Right renal pelvis (tissue), 4 donors: ENCODE results near the gene ATXN7L3. TPM values are rescaled to one million over a fixed set of nuclear protein-coding genes. Genes with fewer than 3 reads are reported as not detected.

Source experiments
- DNase-seq, 4 donors: peaks; one replicate each; pipeline ENCODE4 v3.0.0-alpha.2; 2013; ENCODE audit warnings: low read depth in 4 of 4, low spot score in 3 of 4, missing footprints in 1 of 4
- polyA plus RNA-seq, 4 donors: library from polyadenylated mRNA; unstranded; fragments of 120-200 nt; gene quantifications; one replicate each; pipeline ENCODE4 v1.2.1, GENCODE V29; 2013; ENCODE audit not compliant: insufficient read length in 4 of 4

Gene ATXN7L3
- polyA plus RNA-seq, 4 donors = 60.1 to 72.7 (median 68.8) TPM

DNA sequence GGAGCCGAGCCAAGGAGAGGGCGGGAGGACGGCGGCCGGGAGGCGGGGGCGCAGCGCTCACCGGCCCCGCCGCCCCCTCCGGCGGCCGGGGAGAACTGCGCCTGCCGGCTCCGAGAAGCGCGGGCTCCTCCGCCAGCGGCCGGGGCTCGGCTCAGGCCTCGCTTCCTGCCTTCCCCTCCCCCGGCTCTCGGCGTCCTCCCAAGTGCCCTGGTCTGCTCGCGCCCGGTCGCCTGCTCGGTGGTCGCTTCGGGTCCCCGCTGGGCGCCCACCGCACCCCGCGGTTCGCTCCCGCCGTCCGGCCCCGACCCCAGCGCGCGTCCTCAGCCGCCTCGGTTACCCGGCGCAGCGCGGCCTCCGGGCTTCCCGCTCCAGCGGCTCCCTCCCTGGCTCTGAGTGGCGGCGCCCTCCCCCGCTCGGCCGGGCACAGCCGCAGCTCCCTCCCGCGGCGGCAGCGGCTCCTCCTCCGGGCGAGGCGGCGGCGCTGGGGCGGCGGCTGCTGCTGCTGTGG lies 19.5 kb upstream of the ATXN7L3 start:
- peak in 1 of 4 donors; percentile 50 for DNase-seq

GRCh38 chr17:44218344-44219107 lies 18.8 kb upstream of the ATXN7L3 start:
- DNase-seq = peak in 2 of 4 donors; percentile 85 to 90

DNA sequence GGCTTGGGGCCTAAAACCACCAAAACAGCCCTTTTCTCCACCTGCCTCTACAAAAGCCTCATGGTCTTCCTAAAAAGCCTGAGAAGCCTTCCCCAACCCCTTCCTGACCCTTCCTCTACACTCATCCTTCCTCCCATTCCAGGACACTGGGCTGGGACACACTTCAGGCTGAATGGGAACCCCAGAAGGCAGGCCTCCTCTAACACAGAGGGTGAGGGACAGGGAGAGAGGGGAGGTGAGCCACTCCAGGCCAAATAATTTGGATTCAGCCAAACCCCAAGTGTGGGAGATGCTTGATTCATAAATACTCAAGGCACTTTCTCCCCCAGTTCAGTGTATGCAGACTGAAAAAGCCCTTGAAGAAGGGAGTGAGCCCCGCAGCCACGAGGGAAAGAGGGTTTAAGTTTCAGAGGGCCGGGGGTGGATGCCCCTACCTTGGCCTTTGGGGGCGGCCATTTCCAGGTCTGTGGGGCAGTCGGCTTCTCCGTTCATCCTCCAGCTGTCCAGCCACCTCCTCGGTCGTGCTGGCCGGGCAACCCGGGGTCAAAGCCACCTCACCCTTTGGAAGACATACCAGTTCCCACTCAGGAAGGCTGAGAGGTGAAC lies 18.2 kb upstream of the ATXN7L3 start:
- DNase-seq = no peak

DNA sequence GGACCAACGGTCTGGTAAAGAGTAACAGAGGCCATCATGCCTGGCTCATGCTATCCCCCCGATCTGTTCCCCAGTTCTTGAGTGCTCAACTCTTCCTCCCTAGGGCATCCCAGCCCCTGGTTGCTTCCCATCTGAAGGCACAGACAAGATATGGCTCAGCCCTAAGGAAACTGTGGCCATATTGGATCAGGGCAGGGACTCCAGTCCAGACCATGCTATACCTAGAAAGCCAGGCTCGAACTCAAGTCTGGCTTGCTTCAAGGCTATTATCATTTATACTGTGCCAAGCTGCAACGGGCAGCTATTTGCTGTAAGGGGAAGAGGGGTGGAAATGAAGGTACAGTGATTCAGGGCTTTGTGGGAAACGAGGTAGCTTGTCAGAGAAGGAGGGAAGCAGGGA lies 17.0 kb upstream of the ATXN7L3 start:
- no peak for DNase-seq

DNA sequence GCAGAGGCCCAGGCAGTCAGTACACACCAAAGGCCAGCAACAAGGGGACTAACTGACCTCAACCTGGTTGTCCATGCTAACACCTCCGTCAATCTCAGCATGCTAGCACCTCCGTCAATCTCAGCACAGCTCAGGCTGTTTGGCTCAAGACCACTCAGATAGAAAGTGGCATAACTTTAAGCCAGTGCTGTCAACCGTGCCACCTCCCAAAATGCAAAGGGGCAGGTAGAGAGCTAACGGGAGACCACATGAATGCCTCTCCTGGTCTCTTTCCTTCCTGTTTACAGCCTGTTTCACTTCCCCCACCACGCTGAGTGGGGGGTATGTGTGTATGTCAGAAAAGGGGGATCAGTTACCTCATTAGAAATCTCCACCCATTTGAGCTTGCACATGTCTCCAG lies 16.5 kb upstream of the ATXN7L3 start:
- DNase-seq = no peak

DNA sequence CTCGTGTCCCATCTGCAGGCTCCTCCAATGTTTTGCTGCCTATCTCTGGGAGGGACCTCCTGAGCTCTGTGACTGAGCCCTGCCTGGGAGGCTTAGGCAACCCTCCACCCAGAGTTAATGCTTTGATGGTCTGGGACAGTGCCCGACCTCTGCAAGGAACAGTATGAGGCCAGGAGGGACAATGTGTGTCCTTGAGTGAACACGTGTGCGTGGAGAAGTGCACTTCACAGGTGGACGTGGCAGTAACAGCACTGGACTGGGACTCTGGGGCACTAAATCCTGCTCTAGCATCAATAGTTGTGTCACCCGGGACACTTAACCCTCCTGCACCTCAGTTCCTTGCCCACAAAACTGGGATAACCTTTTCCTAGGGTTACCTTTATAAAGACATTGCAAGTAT lies 15.2 kb upstream of the ATXN7L3 start:
- no peak for DNase-seq

GRCh38 chr17:44214230-44214494 lies 14.5 kb upstream of the ATXN7L3 start:
- no peak for DNase-seq

GRCh38 chr17:44213403-44214229 lies 13.9 kb upstream of the ATXN7L3 start:
- DNase-seq = no peak

DNA sequence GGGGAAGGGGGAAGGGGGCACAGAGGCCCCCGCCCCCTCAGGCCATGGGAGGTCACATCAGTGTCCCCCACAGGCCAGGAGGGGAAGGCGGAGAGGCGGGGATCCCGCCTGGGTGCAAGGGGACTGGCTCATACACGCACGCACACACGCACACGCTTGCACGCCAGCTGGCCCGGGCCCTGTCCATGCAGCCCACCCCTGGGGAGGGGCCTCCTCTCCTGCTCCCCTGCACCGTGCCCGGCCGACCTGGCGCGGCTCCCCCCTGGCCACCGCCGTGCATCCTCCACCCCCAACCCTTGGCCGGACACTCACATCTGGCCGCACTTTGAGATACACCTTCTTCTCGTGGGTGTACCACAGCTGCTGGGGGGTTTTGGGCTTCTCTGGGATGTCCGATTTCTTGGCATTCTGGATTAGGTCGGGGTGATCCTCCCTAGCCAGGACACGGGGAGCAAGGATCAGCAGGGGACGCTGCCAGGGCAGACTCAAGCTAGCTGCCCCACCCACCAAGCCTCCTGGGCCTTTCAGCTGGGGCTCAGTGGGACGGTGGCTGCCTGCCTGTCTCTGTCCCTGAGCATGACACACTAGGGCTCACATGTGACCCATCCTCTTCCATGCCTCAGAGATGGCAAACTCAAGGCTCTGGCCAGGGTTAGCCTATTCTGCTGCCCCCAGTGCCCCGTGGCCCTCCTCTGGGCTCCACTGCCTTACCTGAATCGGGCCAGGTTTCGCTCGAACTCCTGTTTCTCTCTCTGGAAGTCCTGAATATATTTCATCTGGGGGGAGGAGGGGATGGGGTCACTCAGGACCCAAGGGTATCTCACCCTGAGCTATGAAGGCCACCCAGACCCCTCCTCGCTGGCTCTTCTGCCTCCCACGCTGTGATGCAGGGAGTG lies 13.1 kb upstream of the ATXN7L3 start:
- DNase-seq = no peak

- no peak for DNase-seq
Measured at GRCh38 chr17:44211281-44212265, 11.9 kb upstream of the ATXN7L3 start.

GRCh38 chr17:44210342-44211192 lies 10.9 kb upstream of the ATXN7L3 start:
- DNase-seq = peak in 2 of 4 donors; percentile 59 to 71

DNA sequence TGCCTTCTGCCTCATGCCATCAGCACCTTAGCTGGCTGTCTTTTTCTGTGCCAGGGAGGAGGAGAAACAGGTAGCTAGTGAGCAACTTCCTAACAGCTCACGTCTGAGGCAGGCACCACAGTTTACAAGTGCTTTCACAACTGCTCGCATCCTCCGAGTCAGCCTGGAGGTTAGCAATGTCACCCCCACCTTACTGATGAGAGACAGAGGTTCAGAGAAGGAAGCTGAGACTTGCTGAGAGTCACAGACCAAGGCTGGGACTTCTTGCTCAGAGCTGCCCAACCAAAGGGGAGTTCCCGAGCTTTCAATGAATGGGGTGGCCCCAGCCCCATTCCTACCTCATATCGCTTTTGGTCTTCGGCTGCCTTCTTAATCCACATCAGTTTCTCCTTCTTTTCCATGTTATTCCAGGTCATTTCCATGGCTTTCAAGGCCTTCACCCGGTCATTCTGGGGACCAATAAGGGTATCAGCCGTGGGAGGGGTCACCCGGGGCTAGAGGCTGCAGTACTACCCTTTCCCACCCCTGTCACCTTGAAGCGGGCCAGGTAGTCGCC lies 10.2 kb upstream of the ATXN7L3 start:
- DNase-seq = no peak

DNA sequence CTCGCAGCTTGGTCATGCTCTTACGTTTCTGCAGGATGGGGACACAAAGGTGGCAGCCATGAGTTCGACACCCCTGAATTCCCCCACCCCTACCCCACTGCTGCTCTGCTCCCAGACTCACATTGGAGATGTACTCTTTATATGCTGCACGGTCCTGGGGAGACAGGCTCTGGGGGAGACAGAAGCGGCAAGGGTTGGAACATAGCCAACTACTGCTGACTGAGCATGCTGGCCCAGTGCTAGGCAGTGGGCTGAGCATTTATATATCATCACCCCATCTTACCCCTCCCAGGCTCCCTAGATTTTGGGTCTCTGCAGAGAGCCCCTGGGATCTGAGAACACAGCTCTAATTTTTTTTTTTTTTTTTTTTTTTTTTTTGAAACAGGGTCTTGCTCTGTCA lies 8.1 kb upstream of the ATXN7L3 start:
- DNase-seq = no peak

DNA sequence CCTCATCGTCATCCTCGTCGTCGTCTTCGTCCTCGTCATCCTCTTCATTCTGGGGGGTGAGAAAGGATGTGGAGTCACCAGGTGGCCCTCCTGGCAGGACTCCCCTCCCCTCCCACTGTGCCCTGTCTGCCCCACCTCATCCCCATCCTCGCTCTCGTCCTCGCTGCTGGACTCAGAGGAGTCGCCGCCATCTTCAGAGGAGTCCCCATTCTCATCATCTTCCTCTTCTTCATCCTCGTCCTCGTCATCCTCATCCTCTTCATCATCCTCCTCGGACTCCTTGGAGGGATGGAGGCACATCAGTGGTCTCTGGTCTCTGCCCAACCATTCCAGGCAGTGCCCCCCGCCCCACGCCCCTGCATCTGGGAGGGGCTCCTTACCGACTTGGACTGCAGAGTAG lies 7.6 kb upstream of the ATXN7L3 start:
- DNase-seq = no peak

GRCh38 chr17:44206825-44207155 lies 7.1 kb upstream of the ATXN7L3 start:
- no peak for DNase-seq

- DNase-seq = no peak
Measured at GRCh38 chr17:44205962-44206824, 6.5 kb upstream of the ATXN7L3 start.

DNA sequence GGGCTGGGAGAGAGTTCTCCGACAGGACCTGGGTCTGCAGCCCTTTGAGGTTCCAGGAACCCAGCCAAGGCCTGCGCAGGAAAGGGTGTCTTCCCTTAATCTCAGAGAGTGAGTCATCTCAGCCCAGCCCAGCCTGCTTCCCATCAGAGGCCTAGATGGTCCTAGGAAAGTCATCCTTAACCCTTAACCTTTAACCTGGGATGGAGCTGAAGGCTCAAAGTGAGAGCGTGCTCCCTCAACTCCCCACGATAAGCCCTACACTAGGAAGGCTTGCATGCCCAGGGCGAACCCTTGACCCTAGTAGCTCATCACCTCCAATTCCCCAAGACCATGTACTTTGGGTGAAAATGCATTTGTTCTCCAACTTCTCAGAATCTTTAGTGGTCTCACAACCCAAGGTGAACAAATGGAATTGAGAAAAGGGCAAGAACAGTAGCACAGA lies 4.8 kb upstream of the ATXN7L3 start:
- DNase-seq = no peak
